Omental fat pad (tissue), 4 donors: ENCODE measurements around the gene HLA-E. TPM values are rescaled to one million over a fixed set of nuclear protein-coding genes. Genes with fewer than 3 reads are reported as not detected.
A peak's percentile ranks its signal among the peaks of the same experiment; 100 is the strongest.

Source experiments
- ATAC-seq: fragments of 150-250 bp; one replicate; pipeline ENCODE4 v1.9.1; 2016; ENCODE audit warnings: mild to moderate bottlenecking, moderate library complexity; ENCODE audit not compliant: low FRiP score
- DNase-seq: peaks from one replicate; pipeline ENCODE4 v3.0.0-alpha.2; 2019; ENCODE audit warnings: low spot score
- total RNA-seq, 4 donors: library from RNA; depleted of rRNA; stranded (reverse); fragments of >200 nt; gene quantifications; one replicate each; pipeline ENCODE4 v1.1.0, GENCODE V29; 2016
- TF ChIP-seq, protein P1 (sequence below), 3 donors: fragments of 450-650 bp; IDR thresholded peaks; one replicate each; pipeline ENCODE4 v1.5.1; 2016 to 2017; ENCODE audit warnings: antibody characterized with exemption in 3 of 3, mild to moderate bottlenecking in 3 of 3, moderate library complexity in 2 of 3

HLA-E gene
- total RNA-seq, 4 donors from 2014 or later = 562 to 1,653 (median 781) TPM

- TF ChIP-seq, protein P1, sequence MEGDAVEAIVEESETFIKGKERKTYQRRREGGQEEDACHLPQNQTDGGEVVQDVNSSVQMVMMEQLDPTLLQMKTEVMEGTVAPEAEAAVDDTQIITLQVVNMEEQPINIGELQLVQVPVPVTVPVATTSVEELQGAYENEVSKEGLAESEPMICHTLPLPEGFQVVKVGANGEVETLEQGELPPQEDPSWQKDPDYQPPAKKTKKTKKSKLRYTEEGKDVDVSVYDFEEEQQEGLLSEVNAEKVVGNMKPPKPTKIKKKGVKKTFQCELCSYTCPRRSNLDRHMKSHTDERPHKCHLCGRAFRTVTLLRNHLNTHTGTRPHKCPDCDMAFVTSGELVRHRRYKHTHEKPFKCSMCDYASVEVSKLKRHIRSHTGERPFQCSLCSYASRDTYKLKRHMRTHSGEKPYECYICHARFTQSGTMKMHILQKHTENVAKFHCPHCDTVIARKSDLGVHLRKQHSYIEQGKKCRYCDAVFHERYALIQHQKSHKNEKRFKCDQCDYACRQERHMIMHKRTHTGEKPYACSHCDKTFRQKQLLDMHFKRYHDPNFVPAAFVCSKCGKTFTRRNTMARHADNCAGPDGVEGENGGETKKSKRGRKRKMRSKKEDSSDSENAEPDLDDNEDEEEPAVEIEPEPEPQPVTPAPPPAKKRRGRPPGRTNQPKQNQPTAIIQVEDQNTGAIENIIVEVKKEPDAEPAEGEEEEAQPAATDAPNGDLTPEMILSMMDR (IDR thresholded peaks at IDR 0.05) = no peak
- DNase-seq (no peak), ATAC-seq (no peak)
Measured at GRCh38 chr6:30450548-30450908, 38.8 kb upstream of the HLA-E start.

DNA sequence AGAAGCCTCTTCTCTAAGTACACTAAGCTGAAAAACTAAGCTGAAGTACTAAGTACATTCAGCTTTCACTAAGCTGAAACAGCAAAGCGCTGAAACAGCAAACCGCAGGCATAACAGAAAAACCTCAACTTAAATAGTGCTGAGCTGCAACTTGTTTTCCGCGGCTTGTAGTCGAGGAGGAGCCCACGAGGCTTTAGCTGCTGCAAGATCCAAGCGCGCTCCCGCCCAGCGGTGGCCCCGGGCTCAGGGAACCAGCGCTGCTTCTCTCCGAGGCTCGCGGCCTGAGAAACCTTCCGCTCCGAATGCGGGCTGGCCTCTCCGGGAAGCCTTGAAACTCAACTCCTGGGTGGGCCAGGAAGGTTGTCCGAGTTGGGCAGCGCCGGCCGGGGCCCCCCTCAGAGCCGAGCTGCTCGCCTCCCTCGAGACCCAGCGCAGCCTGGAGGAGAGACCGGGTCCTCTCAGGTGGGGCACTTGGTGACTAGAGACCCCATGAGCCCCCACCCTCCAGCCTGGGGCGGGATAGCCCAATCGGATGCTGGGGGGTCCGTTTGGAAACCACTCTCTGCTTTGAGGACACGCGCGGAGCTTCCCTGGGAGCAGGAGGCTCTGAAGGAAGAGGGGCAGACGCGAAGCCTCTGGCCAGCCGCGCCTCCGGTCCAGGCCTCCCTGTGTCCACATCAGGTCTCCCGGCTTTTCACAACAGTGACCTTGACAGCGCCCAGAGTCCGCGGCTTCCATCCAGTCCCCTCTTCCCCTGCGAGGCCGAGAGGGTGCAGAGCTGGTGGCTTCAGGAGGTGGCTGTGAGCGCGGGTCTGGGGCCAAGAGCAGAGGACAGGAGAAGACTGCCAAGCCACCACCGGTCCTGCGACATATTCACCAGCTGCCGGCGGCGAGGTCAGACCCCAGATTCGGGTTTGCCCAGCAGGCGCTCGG, 38.1 kb upstream of the HLA-E start:
- TF ChIP-seq, protein P1 (IDR thresholded peaks at IDR 0.05) = no peak
- no peak for ATAC-seq
- no peak for DNase-seq

DNA sequence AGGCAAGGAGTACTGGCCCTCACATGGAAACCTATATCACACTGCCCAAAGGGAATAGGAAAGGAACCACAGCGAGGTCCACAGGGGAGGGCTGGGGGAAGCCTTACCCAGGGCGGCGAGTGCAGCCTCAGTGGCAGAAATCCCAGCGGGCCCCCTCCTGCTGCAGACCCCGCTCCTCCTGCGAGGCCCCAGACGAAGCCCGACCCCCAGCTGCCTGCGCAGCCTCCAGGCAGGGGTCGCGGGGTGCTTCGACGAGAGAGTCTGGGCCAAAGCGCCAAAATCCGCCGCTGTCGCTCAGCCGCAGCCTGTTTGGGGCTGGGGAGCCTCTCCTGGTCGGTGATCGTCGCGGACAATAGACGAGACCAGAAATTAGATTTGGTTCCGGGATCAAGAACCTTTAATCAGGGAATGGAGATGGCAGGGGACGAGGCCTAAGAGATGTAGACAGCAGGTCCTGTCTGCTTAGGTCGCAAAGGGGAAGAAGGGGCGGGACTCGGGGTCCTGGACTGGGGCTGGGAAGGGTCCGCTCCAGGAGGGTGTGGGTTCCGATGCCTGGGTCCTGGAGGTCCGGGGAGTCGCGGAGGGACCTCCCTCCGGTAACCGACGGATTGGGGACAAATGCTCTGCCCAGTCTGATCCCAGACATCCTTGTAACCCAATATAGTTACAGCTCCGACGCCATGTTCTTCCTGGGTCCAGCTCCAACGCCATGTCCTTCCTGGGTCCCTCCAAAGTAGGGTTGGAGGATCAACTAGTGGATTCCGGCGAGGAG, 36.4 kb upstream of the HLA-E start:
- ATAC-seq = no peak
- TF ChIP-seq, protein P1 (IDR thresholded peaks at IDR 0.05) = no peak

DNA sequence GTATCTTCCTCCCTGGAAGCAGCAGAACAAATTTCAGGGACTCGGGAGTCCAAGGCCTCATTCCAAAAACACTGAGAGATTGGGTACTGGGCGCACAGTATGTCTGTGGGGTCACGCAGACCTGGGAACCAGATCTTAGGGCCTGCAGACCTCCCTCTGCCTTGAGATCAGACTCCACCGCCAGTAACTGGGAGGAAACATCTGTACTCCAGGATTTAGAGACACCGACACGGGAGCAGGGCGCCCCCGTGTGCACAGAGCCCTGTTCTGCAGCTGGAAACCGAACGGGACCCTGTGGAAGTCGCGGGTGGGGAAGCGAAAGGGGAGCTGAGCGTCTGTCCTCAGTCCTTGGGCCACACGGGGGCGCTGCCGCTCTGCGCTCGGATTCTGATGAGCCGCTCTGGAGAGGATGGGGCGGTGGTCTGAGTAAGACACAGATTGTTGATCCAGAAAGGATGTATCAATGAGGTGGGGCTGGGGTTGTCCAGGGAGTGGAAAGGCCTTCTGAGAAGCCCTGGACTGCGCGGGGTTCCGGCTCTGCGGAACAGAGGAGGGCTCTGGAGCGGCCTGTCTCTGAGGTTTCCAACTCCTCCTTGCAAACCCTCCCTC, 35.7 kb upstream of the HLA-E start:
- TF ChIP-seq, protein P1 (IDR thresholded peaks at IDR 0.05) = peak in 2 of 3 donors; percentile 81 to 85
- ATAC-seq (peak; percentile 95), DNase-seq (peak; percentile 94)

More for the DNA sequence above, 36.4 kb upstream of the HLA-E start:
- DNase-seq = no peak

GRCh38 chr6:30459145-30459544, 30.2 kb upstream of the HLA-E start:
- TF ChIP-seq, protein P1 (IDR thresholded peaks at IDR 0.05) = no peak
- DNase-seq (no peak), ATAC-seq (no peak)

DNA sequence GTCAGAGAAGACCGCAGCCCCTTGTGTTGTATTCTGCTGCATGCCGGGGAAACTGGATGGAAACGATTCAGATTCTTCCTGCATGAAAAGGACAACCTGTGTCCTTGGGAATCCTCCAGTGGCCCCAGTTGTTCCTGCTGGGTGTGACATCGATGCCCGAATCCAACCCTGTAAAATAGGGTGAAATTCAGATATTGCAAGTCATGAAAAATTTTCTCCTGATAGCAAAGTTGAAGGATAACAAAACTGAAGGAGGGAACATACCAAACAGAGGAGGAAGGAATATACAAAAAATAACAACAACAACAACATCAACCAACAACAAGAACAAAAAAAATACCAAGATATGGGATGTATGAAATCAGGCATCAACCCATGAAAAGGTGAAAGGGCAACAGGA, 28.3 kb upstream of the HLA-E start:
- no peak for DNase-seq
- no peak for ATAC-seq
- TF ChIP-seq, protein P1 (IDR thresholded peaks at IDR 0.05) = no peak
